Right cardiac atrium (tissue), 5 donors: ENCODE results near the gene SIX2. TPM values are rescaled to one million over a fixed set of nuclear protein-coding genes. Genes with fewer than 3 reads are reported as not detected.

Experiments
- ATAC-seq, 2 donors: fragments of 200-7000 bp; cut with Tn5 transposase; one replicate each; pipeline versions ENCODE4 v1.8.0 to v1.9.1; 2020; ENCODE audit warnings: moderate library complexity in 2 of 2, mild to moderate bottlenecking in 1 of 2
- DNase-seq, 3 donors: peaks; one replicate each; pipeline ENCODE4 v3.0.0-alpha.2; 2020
- H3K27ac ChIP-seq: one replicate; pipeline ENCODE4 v1.5.1; 2013; ENCODE audit warnings: mild to moderate bottlenecking, low read length, control low read depth, moderate library complexity
- H3K27me3 ChIP-seq: one replicate; pipeline ENCODE4 v1.6.1; 2013; ENCODE audit not compliant: control insufficient read depth, insufficient read depth
- H3K4me1 ChIP-seq: one replicate; pipeline ENCODE4 v1.6.1; 2013; ENCODE audit warnings: low read length; ENCODE audit not compliant: control insufficient read depth, insufficient read depth
- H3K4me3 ChIP-seq: one replicate; pipeline ENCODE4 v1.5.1; 2013; ENCODE audit warnings: low read length, control low read depth
- H3K9me3 ChIP-seq: one replicate; pipeline ENCODE4 v1.6.1; 2013; ENCODE audit warnings: low read length; ENCODE audit not compliant: control insufficient read depth
- WGBS: extraction: QIAGEN DNeasy Blood & Tissue Kit; methylation state at CpG from one replicate; pipeline ENCODE4 v1.1.7; 2013; 5-methylcytosine and 5-hydroxymethylcytosine counted together
- intact Hi-C, 4 donors: fragments of 100-400 bp; cut with DNase I; formaldehyde crosslinking; loops; one replicate each; pipeline versions ENCODE4 v1.11.0 to v1.14.0; 2022 to 2023
- polyA plus RNA-seq: library from polyadenylated mRNA; stranded (reverse); fragments of 200-250 nt; gene quantifications from one replicate; pipeline ENCODE4 v1.2.3, GENCODE V29; 2013
- total RNA-seq, 4 donors: library from RNA; stranded (reverse); fragmentation: NEBNext Ultra II Directional; extraction: Animal tissue kit (Norgen Biotek cat#: 25700); gene quantifications; one replicate each; pipeline ENCODE4 v1.2.1, GENCODE V29; 2021
- donor health status: healthy with polysubstance abuse.
- donor health status: DM: no; HTN: yes; CAD: no.
- donor health status: DM: no; HTN: no; CAD: no.
- donor health status: DM: no; HTN: yes; CAD: no; lungs with severe emphysema.
- donor health status: DM: yes; HTN: yes; CAD: no.

Gene SIX2
- total and polyA plus RNA-seq, 5 donors = 0.31 to 0.77 (median 0.54) TPM

DNA sequence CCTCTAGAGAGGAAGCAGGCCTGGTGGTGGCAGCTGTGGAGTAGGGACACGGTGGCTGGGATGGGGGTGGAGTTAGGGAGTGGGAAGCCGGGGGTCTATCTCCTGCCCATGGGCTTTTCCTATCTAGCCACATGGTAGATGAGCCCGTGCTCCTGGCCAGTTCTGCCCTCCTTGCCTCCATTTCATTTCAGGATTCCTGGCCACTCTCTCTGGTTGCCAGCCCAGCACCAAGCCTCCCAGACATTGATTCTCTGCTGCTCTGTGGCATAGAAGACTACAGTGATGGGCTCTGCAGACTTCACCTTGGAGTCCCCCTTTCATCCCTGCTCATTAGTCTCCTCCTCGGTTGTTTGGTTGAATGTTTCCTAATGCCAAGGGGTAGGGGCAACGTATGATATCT is 48.4 kb downstream of the SIX2 start:
- no peaks in the 10 kb centered on the region for H3K4me1 ChIP-seq
- no peak for ATAC-seq
- intact Hi-C loops = no loop called here
- no peaks in the 10 kb centered on the region for H3K9me3 ChIP-seq
- no peak overlapping the region for H3K4me3 ChIP-seq
- WGBS = 73% methylated on average over 5 of the region's 5 CpGs
- DNase-seq = no peak
- no peak overlapping the region for H3K27ac ChIP-seq
- H3K27me3 ChIP-seq = no peaks in the 10 kb centered on the region

GRCh38 chr2:44959855-44960254 is 49.4 kb downstream of the SIX2 start:
- DNase-seq = no peak
- intact Hi-C loops = loop anchor here in 3 of 4 donors (5.0 to 10.0 kb wide), 6 partner anchors 478 to 918 kb away; no protein-coding TSS in a partner anchor

GRCh38 chr2:44957656-44958327 is 51.5 kb downstream of the SIX2 start:
- ATAC-seq (no peak), DNase-seq (no peak)
- intact Hi-C loops = loop anchor here in 3 of 4 donors (5.0 to 10.0 kb wide), 6 partner anchors 475 to 915 kb away; no protein-coding TSS in a partner anchor
- WGBS = 75% methylated on average over 6 of the region's 6 CpGs
- no peaks in the 10 kb centered on the region for H3K4me1 ChIP-seq
- no peak overlapping the region for H3K27ac ChIP-seq
- no peak overlapping the region for H3K4me3 ChIP-seq
- no peaks in the 10 kb centered on the region for H3K9me3 ChIP-seq
- H3K27me3 ChIP-seq = no peaks in the 10 kb centered on the region

More at GRCh38 chr2:44959855-44960254, 49.4 kb downstream of the SIX2 start:
- Histone ChIP-seq H3K4me1 (no peaks in the 10 kb centered on the region), H3K4me3 (no peak overlapping the region), H3K27ac (no peak overlapping the region), H3K9me3 (no peaks in the 10 kb centered on the region), H3K27me3 (no peaks in the 10 kb centered on the region)
- no peak for ATAC-seq
- 65% methylated on average over 6 of the region's 6 CpGs for WGBS

DNA sequence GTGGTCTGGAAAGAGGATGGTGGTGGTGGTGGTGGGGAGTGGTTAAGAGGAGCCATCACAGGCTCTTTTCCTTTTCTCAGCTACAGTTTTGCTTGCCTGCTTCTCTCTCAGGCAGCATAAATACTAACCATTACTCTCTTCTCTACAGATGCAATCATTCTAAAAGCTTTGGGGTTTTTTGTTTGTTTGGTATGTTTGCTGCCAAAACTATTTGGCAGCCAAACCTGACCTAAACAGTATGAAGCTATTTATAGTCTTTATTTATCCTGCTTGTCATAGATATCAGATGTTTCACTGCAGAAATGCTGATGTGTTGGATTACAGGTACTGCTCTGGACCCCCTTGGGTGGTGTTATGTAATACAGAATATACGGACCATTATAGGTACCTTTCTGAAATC is 52.4 kb downstream of the SIX2 start:
- Histone ChIP-seq H3K27ac (no peak overlapping the region), H3K4me1 (no peaks in the 10 kb centered on the region), H3K9me3 (no peaks in the 10 kb centered on the region), H3K27me3 (no peaks in the 10 kb centered on the region), H3K4me3 (no peak overlapping the region)
- 51% methylated on average over 1 of the region's 1 CpG for WGBS
- ATAC-seq (no peak), DNase-seq (no peak)
- intact Hi-C loops = loop anchor here in 3 of 4 donors (5.0 to 10.0 kb wide), 6 partner anchors 475 to 915 kb away; no protein-coding TSS in a partner anchor

DNA sequence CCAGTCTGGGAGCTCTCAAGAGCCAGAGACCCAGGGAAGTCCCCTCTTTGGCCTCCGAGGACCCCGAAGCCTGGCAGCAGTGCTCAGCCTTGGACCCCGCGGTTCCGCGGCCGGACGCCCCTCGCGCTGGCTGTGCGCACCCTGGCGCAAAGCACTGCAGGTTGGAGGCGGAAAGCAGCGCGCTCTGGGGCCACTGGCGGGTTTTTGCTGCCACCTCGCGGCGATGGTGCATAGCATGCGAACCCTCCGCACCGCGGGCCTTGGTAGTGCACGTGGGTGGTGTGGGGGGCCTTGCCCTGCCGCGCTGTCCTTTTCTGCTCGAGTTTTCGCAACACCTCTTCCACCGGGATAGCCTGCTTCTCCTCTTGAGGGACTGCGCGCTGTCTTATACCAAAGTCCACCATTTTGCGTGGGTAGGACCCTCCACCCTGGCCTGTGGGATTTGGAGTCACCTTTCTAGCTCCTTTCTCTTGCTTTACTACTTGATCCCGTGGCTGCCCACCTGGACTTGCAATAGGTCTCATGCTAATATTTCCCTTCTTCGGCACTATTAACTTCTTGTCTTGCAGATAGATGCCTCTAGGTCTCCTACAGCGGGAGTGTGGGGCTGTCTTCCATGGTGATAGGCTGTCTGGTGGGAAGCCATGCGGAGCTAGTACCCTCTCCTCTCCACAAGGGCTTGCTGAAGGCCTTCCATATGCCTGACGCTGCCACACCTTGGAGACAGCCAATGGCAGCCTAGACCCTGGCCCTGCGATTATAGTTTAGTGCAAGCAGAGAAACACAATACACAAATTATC is 53.5 kb downstream of the SIX2 start:
- peak; percentile 79 to 86 for ATAC-seq
- no peaks in the 10 kb centered on the region for H3K9me3 ChIP-seq
- no peak overlapping the region for H3K27ac ChIP-seq
- intact Hi-C loops = loop anchor here in 3 of 4 donors (5.0 to 10.0 kb wide), 6 partner anchors 473 to 913 kb away; no protein-coding TSS in a partner anchor
- no peaks in the 10 kb centered on the region for H3K27me3 ChIP-seq
- peak; percentile 70 to 88 (median 84) for DNase-seq
- WGBS = 7% methylated on average over 38 of the region's 38 CpGs
- no peaks in the 10 kb centered on the region for H3K4me1 ChIP-seq
- no peak overlapping the region for H3K4me3 ChIP-seq

Other genes with a start within 250 kb of the SIX2 start
- not detected for gene SIX3, start 67.8 kb downstream of the SIX2 start, total RNA-seq
- gene SIX3, start 67.8 kb downstream of the SIX2 start, polyA plus RNA-seq = not detected